Keratinocyte (primary cell): ENCODE measurements around the gene SYT2. TPM values are rescaled to one million over a fixed set of nuclear protein-coding genes. Genes with fewer than 3 reads are reported as not detected.

ENCODE experiments used
- DNase-seq: peaks from one replicate; pipeline ENCODE4 v3.0.0-alpha.2; 2011; ENCODE audit warnings: low read depth, missing footprints, low spot score
- FAIRE-seq: peaks from 2 replicates; lab custom pipeline; 2011; peaks lifted over from hg19 to GRCh38; lab: Jason Lieb, UNC
- H2AFZ ChIP-seq: 2 replicates; pipeline ENCODE4 v1.6.0; 2012; ENCODE audit warnings: low read length, control low read depth, inconsistent platforms; ENCODE audit not compliant: control insufficient read depth
- H3K27ac ChIP-seq: 2 replicates; pipeline ENCODE4 v1.5.1; 2011; ENCODE audit warnings: low read length; ENCODE audit not compliant: control insufficient read depth, insufficient read depth
- H3K27me3 ChIP-seq: 3 replicates; pipeline ENCODE4 v1.6.0; 2011; ENCODE audit warnings: low read length; ENCODE audit not compliant: control insufficient read depth, insufficient read depth; ENCODE audit errors: extremely low read depth
- H3K36me3 ChIP-seq, 2 experiments: 2 replicates in 1 of 2; 3 replicates in 1 of 2; pipeline ENCODE4 v1.5.1; 2011; ENCODE audit warnings: low read length in 2 of 2, mild to moderate bottlenecking in 1 of 2; ENCODE audit not compliant: control insufficient read depth in 2 of 2, insufficient read depth in 2 of 2; ENCODE audit errors: extremely low read depth in 1 of 2
- H3K4me1 ChIP-seq: 3 replicates; pipeline ENCODE4 v1.5.1; 2011; ENCODE audit warnings: low read length; ENCODE audit not compliant: control insufficient read depth, insufficient read depth; ENCODE audit errors: extremely low read depth
- H3K4me2 ChIP-seq: 3 replicates; pipeline ENCODE4 v1.6.0; 2011; ENCODE audit warnings: low read depth, low read length; ENCODE audit not compliant: control insufficient read depth, insufficient read depth; ENCODE audit errors: extremely low read depth
- H3K4me3 ChIP-seq, 3 experiments: fragments of 200-600 bp in 1 of 3; sonication (generic) in 1 of 3; 2 replicates in 2 of 3; 3 replicates in 1 of 3; pipeline ENCODE4 v1.5.1; 2011 to 2016; ENCODE audit warnings: low read length in 3 of 3, mild to moderate bottlenecking in 3 of 3, control low read depth in 2 of 3, inconsistent platforms in 1 of 3, low read depth in 1 of 3, mixed read lengths in 1 of 3, mixed run types in 1 of 3, moderate library complexity in 1 of 3; ENCODE audit not compliant: control insufficient read depth in 2 of 3, insufficient read depth in 2 of 3; ENCODE audit errors: extremely low read depth in 1 of 3
- H3K79me2 ChIP-seq: 2 replicates; pipeline ENCODE4 v1.6.0; 2012; ENCODE audit warnings: low read length; ENCODE audit not compliant: control insufficient read depth, insufficient read depth
- H3K9ac ChIP-seq: 3 replicates; pipeline ENCODE4 v1.6.0; 2011; ENCODE audit warnings: low read length; ENCODE audit not compliant: control insufficient read depth, insufficient read depth; ENCODE audit errors: extremely low read depth
- H3K9me1 ChIP-seq: 3 replicates; pipeline ENCODE4 v1.6.0; 2011; ENCODE audit warnings: low read length; ENCODE audit not compliant: control insufficient read depth, insufficient read depth; ENCODE audit errors: extremely low read depth
- H3K9me3 ChIP-seq: 2 replicates; pipeline ENCODE4 v1.5.1; 2012; ENCODE audit warnings: low read depth, low read length; ENCODE audit not compliant: control insufficient read depth
- H4K20me1 ChIP-seq: 3 replicates; pipeline ENCODE4 v1.6.0; 2011; ENCODE audit warnings: low read length; ENCODE audit not compliant: control insufficient read depth, insufficient read depth; ENCODE audit errors: extremely low read depth
- CTCF ChIP-seq, 3 experiments: IDR thresholded peaks in 1 of 3; conservative IDR thresholded peaks in 1 of 3; optimal IDR thresholded peaks in 1 of 3; 2 replicates in 2 of 3; 3 replicates in 1 of 3; pipeline versions ENCODE3 to v1.5.1; 2011; ENCODE audit warnings: low read length in 3 of 3, mild to moderate bottlenecking in 3 of 3, moderate library complexity in 2 of 3, control low read depth in 1 of 3, inconsistent platforms in 1 of 3; ENCODE audit not compliant: insufficient read depth in 2 of 3; ENCODE audit errors: extremely low read depth in 1 of 3
- EZH2 ChIP-seq: IDR thresholded peaks from one replicate; pipeline ENCODE4 v1.6.1; 2012; ENCODE audit warnings: inconsistent platforms, mild to moderate bottlenecking, low read length, moderate library complexity
- dilution Hi-C: fragments of 300-500 bp; cut with MboI; formaldehyde crosslinking; loops from one replicate; pipeline ENCODE4 v1.7.0; 2020; ENCODE audit warnings: low sequenced_read_pairs; ENCODE audit not compliant: extremely low pct_ligation_motif_present
- polyA plus RNA-seq, 5 experiments: library from polyadenylated mRNA; depleted of rRNA in 3 of 5; stranded (reverse) in 3 of 5; stranded (forward) in 1 of 5; unstranded in 1 of 5; fragments of >200 nt; gene quantifications; 1 replicate in 1 of 5; 2 replicates in 3 of 5; 3 replicates in 1 of 5; pipeline versions ENCODE4 v1.2.1 to v1.2.3, GENCODE V29; 2011 to 2012; ENCODE audit warnings: missing spikeins in 2 of 5, low read depth in 1 of 5, low replicate concordance in 1 of 5

SYT2 gene
- polyA plus RNA-seq, 1 donor (not counting 4 experiments of a cell fraction or from before 2014, with no cell fraction given), result not detected

GRCh38 chr1:202673531-202673930, 36.7 kb downstream of the SYT2 start:
- Histone ChIP-seq H3K4me2 (no peak overlapping the region), H4K20me1 (no peaks in the 10 kb centered on the region), H3K4me3 (no peak overlapping the region), H3K9ac (no peak overlapping the region), H3K9me3 (no peaks in the 10 kb centered on the region), H3K4me1 (no peaks in the 10 kb centered on the region), H3K36me3 (no peaks in the 10 kb centered on the region), H3K9me1 (no peaks in the 10 kb centered on the region), H3K27me3 (peaks cover 4% of the 10 kb centered on the region), H3K27ac (no peak overlapping the region), H2AFZ (no peak overlapping the region), H3K79me2 (no peaks in the 10 kb centered on the region)
- TF ChIP-seq CTCF (optimal IDR thresholded peaks at IDR 0.05 in 1 of 3, IDR thresholded peaks at IDR 0.05 in 1 of 3, conservative IDR thresholded peaks at IDR 0.05 in 1 of 3; ENCODE audit: extremely low read depth in 1 of 3, insufficient read depth in 2 of 3, low read length in 3 of 3), result no peak
- TF ChIP-seq EZH2, result no peak
- dilution Hi-C loops, result no loop called here
- FAIRE-seq, result no peak
- DNase-seq, result no peak

- no peak for FAIRE-seq
- H3K9me1 ChIP-seq, result no peaks in the 10 kb centered on the region
- no peak overlapping the region for H3K4me2 ChIP-seq
- DNase-seq, result no peak
- H4K20me1 ChIP-seq, result no peaks in the 10 kb centered on the region
- H3K9me3 ChIP-seq, result no peaks in the 10 kb centered on the region
- H3K79me2 ChIP-seq, result no peaks in the 10 kb centered on the region
- no peaks in the 10 kb centered on the region for H3K36me3 ChIP-seq
- no peaks in the 10 kb centered on the region for H3K27me3 ChIP-seq
- no peak for TF ChIP-seq EZH2
- TF ChIP-seq CTCF (optimal IDR thresholded peaks at IDR 0.05 in 1 of 3, IDR thresholded peaks at IDR 0.05 in 1 of 3, conservative IDR thresholded peaks at IDR 0.05 in 1 of 3; ENCODE audit: extremely low read depth in 1 of 3, insufficient read depth in 2 of 3, low read length in 3 of 3), result no peak
- H2AFZ ChIP-seq, result no peak overlapping the region
- H3K4me1 ChIP-seq, result no peaks in the 10 kb centered on the region
- no peak overlapping the region for H3K4me3 ChIP-seq
- no peak overlapping the region for H3K9ac ChIP-seq
- dilution Hi-C loops, result no loop called here
- H3K27ac ChIP-seq, result no peak overlapping the region
These were observed 38.9 kb downstream of the SYT2 start for GRCh38 chr1:202671399-202671798.
